GM12878 (cell line): ENCODE results near the gene NAP1L5. TPM values are rescaled to one million over a fixed set of nuclear protein-coding genes. Genes with fewer than 3 reads are reported as not detected.

Experiments
- ATAC-seq: fragments of 200-7000 bp; cut with Tn5 transposase; 3 replicates; pipeline ENCODE4 v1.9.1; 2020; ENCODE audit warnings: mild to moderate bottlenecking, moderate library complexity
- BruUV-seq: library from RNA; stranded (reverse); fragments of 400-500 nt; replicated peaks from 2 replicates; lab custom pipeline; 2021; lab: Mats Ljungman, UMichigan
- CTCF ChIA-PET: fragments of 300-600 bp; sonication (Branson Sonifier 250); formaldehyde crosslinking; extraction: SDS; loops from one replicate; lab custom pipeline; 2021; ENCODE audit warnings: inconsistent platforms; lab: Yijun Ruan, JAX
- POLR2A ChIA-PET: fragments of 350-600 bp; formaldehyde crosslinking; extraction: SDS; loops from one replicate; lab custom pipeline; 2021; ENCODE audit warnings: inconsistent platforms; lab: Charles Lee
- RAD21 ChIA-PET: fragments of 300-600 bp; sonication (Branson Sonifier 250); formaldehyde crosslinking; loops from one replicate; lab custom pipeline; 2023; ENCODE audit warnings: antibody characterized with exemption; ENCODE audit not compliant: unreplicated experiment; lab: Charles Lee
- SMC1A ChIA-PET: fragments of 300-600 bp; sonication (Branson Sonifier 250); formaldehyde crosslinking; loops from one replicate; lab custom pipeline; 2023; ENCODE audit not compliant: unreplicated experiment, uncharacterized antibody; lab: Charles Lee
- DNase-seq: peaks from one replicate; pipeline ENCODE4 v3.0.0-alpha.2; 2011; ENCODE audit warnings: low read depth, low spot score
- FAIRE-seq: peaks from 3 replicates; lab custom pipeline; 2011; peaks lifted over from hg19 to GRCh38; lab: Jason Lieb, UNC
- H2AFZ ChIP-seq: 2 replicates; pipeline ENCODE4 v1.6.0; 2011; ENCODE audit warnings: low read depth, low read length, control low read depth; ENCODE audit not compliant: control insufficient read depth
- H3K27ac ChIP-seq: 2 replicates; pipeline ENCODE4 v1.5.1; 2011; ENCODE audit warnings: control low read depth; ENCODE audit not compliant: control insufficient read depth, insufficient read depth
- H3K27me3 ChIP-seq, 2 experiments: replicated peaks in 1 of 2; 2 replicates each; pipeline versions ENCODE4 v1.6.0 to v1.6.1; 2011; ENCODE audit warnings: low read length in 1 of 2; ENCODE audit not compliant: control insufficient read depth in 2 of 2, insufficient read depth in 2 of 2
- H3K36me3 ChIP-seq, 2 experiments: 2 replicates each; pipeline ENCODE4 v1.5.1; 2011; ENCODE audit warnings: low read length in 1 of 2; ENCODE audit not compliant: control insufficient read depth in 2 of 2, insufficient read depth in 2 of 2
- H3K4me1 ChIP-seq: 2 replicates; pipeline ENCODE4 v1.6.1; 2011; ENCODE audit warnings: mild to moderate bottlenecking, low read length, moderate library complexity, mixed read lengths; ENCODE audit not compliant: control insufficient read depth, insufficient read depth
- H3K4me2 ChIP-seq: 2 replicates; pipeline ENCODE4 v1.6.0; 2011; ENCODE audit warnings: control low read depth; ENCODE audit not compliant: control insufficient read depth, insufficient read depth
- H3K4me3 ChIP-seq: fragments of 200-600 bp; sonication (generic); 2 replicates; pipeline ENCODE4 v1.5.1; 2016
- H3K79me2 ChIP-seq: 2 replicates; pipeline ENCODE4 v1.6.0; 2011; ENCODE audit warnings: low read length; ENCODE audit not compliant: control insufficient read depth, insufficient read depth
- H3K9ac ChIP-seq: 2 replicates; pipeline ENCODE4 v1.8.0; 2011; ENCODE audit warnings: low read length, control low read depth, mixed read lengths; ENCODE audit not compliant: control insufficient read depth, insufficient read depth
- H3K9me3 ChIP-seq: replicated peaks from 3 replicates; pipeline ENCODE4 v1.5.1; 2011; ENCODE audit warnings: mild to moderate bottlenecking, low read length; ENCODE audit not compliant: control insufficient read depth, insufficient read depth
- H4K20me1 ChIP-seq: 2 replicates; pipeline ENCODE4 v1.6.0; 2011; ENCODE audit not compliant: control insufficient read depth, insufficient read depth
- CREB1 ChIP-seq: IDR thresholded peaks from 2 replicates; pipeline ENCODE4 v1.6.1; 2012; ENCODE audit warnings: low read depth, mild to moderate bottlenecking, inconsistent platforms
- DPF2 ChIP-seq: fragments of 450-650 bp; IDR thresholded peaks from 2 replicates; pipeline ENCODE4 v1.6.1; 2017; ENCODE audit warnings: mild to moderate bottlenecking
- HDGF ChIP-seq: fragments of 450-650 bp; IDR thresholded peaks from 2 replicates; pipeline ENCODE4 v1.6.1; 2016; ENCODE audit warnings: antibody characterized with exemption
- HSF1 ChIP-seq: fragments of 150-350 bp; IDR thresholded peaks from 2 replicates; pipeline ENCODE4 v1.6.1; 2014; ENCODE audit warnings: mild to moderate bottlenecking, low read depth, low read length
- JUND ChIP-seq: IDR thresholded peaks from 2 replicates; pipeline ENCODE4 v1.6.1; 2012; ENCODE audit warnings: low read depth, mild to moderate bottlenecking, low read length, improper control_type of control experiment, moderate library complexity
- MAX ChIP-seq: IDR thresholded peaks from 2 replicates; pipeline ENCODE4 v1.6.1; 2012; ENCODE audit warnings: low read depth, low read length, improper control_type of control experiment
- MTA3 ChIP-seq: IDR thresholded peaks from 2 replicates; pipeline ENCODE4 v1.6.1; 2012; ENCODE audit warnings: low read length, inconsistent platforms, borderline replicate concordance
- NFYB ChIP-seq: IDR thresholded peaks from 2 replicates; pipeline ENCODE4 v1.6.1; 2011; ENCODE audit warnings: low read depth, mild to moderate bottlenecking, low read length, improper control_type of control experiment, moderate library complexity; ENCODE audit not compliant: insufficient read depth
- PBX3 ChIP-seq: IDR thresholded peaks from 2 replicates; pipeline ENCODE4 v1.6.1; 2011; ENCODE audit warnings: mild to moderate bottlenecking, low read depth, low read length, moderate library complexity; ENCODE audit not compliant: insufficient replicate concordance
- SRF ChIP-seq, 2 experiments: IDR thresholded peaks; 2 replicates each; pipeline ENCODE4 v1.6.1; 2011; ENCODE audit warnings: low read depth in 2 of 2, low read length in 2 of 2, mild to moderate bottlenecking in 1 of 2, moderate library complexity in 1 of 2
- ZNF384 ChIP-seq: IDR thresholded peaks from 2 replicates; pipeline ENCODE4 v1.6.1; 2012; ENCODE audit warnings: low read depth, mild to moderate bottlenecking, low read length, improper control_type of control experiment, borderline replicate concordance
- ZSCAN29 ChIP-seq: fragments of 450-650 bp; IDR thresholded peaks from 2 replicates; pipeline ENCODE4 v1.6.1; 2017; ENCODE audit warnings: mild to moderate bottlenecking, moderate library complexity
- WGBS: methylation state at CpG from one replicate; pipeline ENCODE4 v1.1.6; 2016; ENCODE audit warnings: low lambda C conversion rate; ENCODE audit not compliant: insufficient replicate concordance, insufficient coverage; ENCODE audit errors: missing lambda C conversion rate; 5-methylcytosine and 5-hydroxymethylcytosine counted together
- in situ Hi-C: fragments of 300-500 bp; cut with MboI; formaldehyde crosslinking; loops from 9 replicates; pipeline ENCODE4 v1.14.3; 2018; ENCODE audit warnings: mixed read lengths
- intact Hi-C: fragments of 100-400 bp; cut with micrococcal nuclease; formaldehyde crosslinking; loops from one replicate; pipeline ENCODE4 v1.14.2; 2022; ENCODE audit not compliant: unreplicated experiment
- polyA plus RNA-seq, 11 experiments: library from polyadenylated mRNA; depleted of rRNA in 4 of 11; unstranded in 6 of 11; stranded (reverse) in 5 of 11; fragments of >200 nt; fragmentation: Nextera tagmentation in 4 of 11; fragmentation: Illumina TruSeq in 1 of 11; extraction: Ambion mirVana in 4 of 11; extraction: Trizol in 1 of 11; gene quantifications; 1 replicate in 1 of 11; 2 replicates in 10 of 11; pipeline versions ENCODE4 v1.2.1 to v1.2.3, GENCODE V29; 2011 to 2016; ENCODE audit warnings: inconsistent platforms in 2 of 11, missing spikeins in 2 of 11, low read depth in 1 of 11
- total RNA-seq, 4 experiments: library from RNA; depleted of rRNA in 3 of 4; stranded (reverse); fragments of >200 nt in 3 of 4; fragmentation: Illumina TruSeq in 1 of 4; extraction: Trizol in 1 of 4; gene quantifications; 2 replicates each; pipeline versions ENCODE4 v1.2.1 to v1.2.3, GENCODE V29; 2013 to 2021

NAP1L5 gene
- total and polyA plus RNA-seq, 10 of the 15 experiments (the other 5 are each of a cell fraction or from before 2014, with no cell fraction given), result 2.1 to 5.3 (median 3.7) TPM

- TF ChIP-seq PBX3 (no peak), MAX (no peak), ZNF384 (no peak)
These were observed 30.5 kb upstream of the NAP1L5 start (continued) for GRCh38 chr4:88728146-88728545.

- 90% methylated on average over 2 of the region's 2 CpGs for WGBS
- H3K4me3 ChIP-seq, result no peak overlapping the region
- no peak for FAIRE-seq
- no TSS peak for BruUV-seq
- H3K4me1 ChIP-seq, result no peaks in the 10 kb centered on the region
- no peak overlapping the region for H3K9ac ChIP-seq
- ChIA-PET CTCF (interaction anchor here (1.2 kb wide), 1 partner anchor 68 kb away, joined by 3 read pairs; no protein-coding TSS in a partner anchor), POLR2A (no interaction called here), RAD21 (no interaction called here), SMC1A (interaction anchor here (1.2 to 1.9 kb wide), 4 partner anchors 9 to 298 kb away, joined by 3 to 6 read pairs (median 4); no protein-coding TSS in a partner anchor)
- no peaks in the 10 kb centered on the region for H4K20me1 ChIP-seq
- no peaks in the 10 kb centered on the region for H3K9me3 ChIP-seq
- DNase-seq, result no peak
- no peak overlapping the region for H3K4me2 ChIP-seq
- intact Hi-C loops (no loop called here), in situ Hi-C loops (no loop called here)
- no peaks in the 10 kb centered on the region for H3K27me3 ChIP-seq
- no peak overlapping the region for H3K27ac ChIP-seq
- ATAC-seq, result no peak
- H2AFZ ChIP-seq, result no peak overlapping the region
- no peaks in the 10 kb centered on the region for H3K36me3 ChIP-seq
- TF ChIP-seq MTA3 (no peak), JUND (no peak), ZNF384 (no peak), SRF (IDR thresholded peaks at IDR 0.05; ENCODE audit: low read depth in 2 of 2, low read length in 2 of 2) (no peak), NFYB (no peak), HSF1 (no peak), HDGF (no peak), ZSCAN29 (no peak), DPF2 (no peak), PBX3 (no peak), CREB1 (no peak)
- H3K79me2 ChIP-seq, result no peaks in the 10 kb centered on the region
These were observed 28.4 kb upstream of the NAP1L5 start for GRCh38 chr4:88725986-88726385.
